Measurements from ENCODE around the gene NOTCH1.
"Not testable (repeated sequence)": the region's sequence is repeated elsewhere in the genome, so short reads cannot be mapped to it uniquely, and the experiment has no call there.

NOTCH1 gene

GRCh38 chr9:136559371-136559770 lies 13.5 kb upstream of the NOTCH1 start:
- Histone ChIP-seq H3K9me3 (ENCODE audit: control insufficient read depth, low read length) (peaks cover 13% of the 10 kb centered on the region), H3K4me1 (ENCODE audit: control insufficient read depth, insufficient read depth, low read length) (peaks cover 25% of the 10 kb centered on the region)
- not testable (repeated sequence) for H3K27me3 ChIP-seq (replicated peaks; ENCODE audit: control insufficient read depth, insufficient read depth, low read length); H3K9ac ChIP-seq (ENCODE audit: low read length); DNase-seq (ENCODE audit: low read depth); H3K4me3 ChIP-seq (ENCODE audit: low read length); H3K36me3 ChIP-seq (ENCODE audit: control insufficient read depth, insufficient read depth, low read length, severe bottlenecking)

DNA sequence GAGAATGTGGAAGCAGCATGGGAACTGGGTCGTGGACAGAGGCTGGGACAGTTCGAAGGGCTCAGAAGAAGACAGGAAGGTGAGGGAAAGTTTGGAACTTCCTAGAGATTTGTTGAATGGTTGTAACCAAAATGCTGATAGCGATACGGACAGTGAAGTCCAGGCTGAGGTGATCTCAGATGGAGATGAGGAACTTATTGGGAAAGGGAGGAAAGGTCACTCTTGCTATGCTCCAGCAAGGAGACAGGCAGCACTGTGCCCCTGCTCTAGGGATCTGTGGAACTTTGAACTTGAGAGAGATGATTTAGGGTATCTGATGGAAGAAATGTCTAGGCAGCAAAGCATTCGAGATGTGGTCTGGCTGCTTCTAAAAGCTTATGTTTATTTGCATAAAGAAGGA lies 13.0 kb upstream of the NOTCH1 start:
- DNase-seq (ENCODE audit: low read depth); H3K27me3 ChIP-seq (replicated peaks; ENCODE audit: control insufficient read depth, insufficient read depth, low read length); H3K4me3 ChIP-seq (ENCODE audit: low read length); H3K36me3 ChIP-seq (ENCODE audit: control insufficient read depth, insufficient read depth, low read length, severe bottlenecking); H3K9ac ChIP-seq (ENCODE audit: low read length): not testable (repeated sequence)
- Histone ChIP-seq H3K9me3 (ENCODE audit: control insufficient read depth, low read length) (peaks cover 13% of the 10 kb centered on the region), H3K4me1 (ENCODE audit: control insufficient read depth, insufficient read depth, low read length) (peaks cover 19% of the 10 kb centered on the region)

DNA sequence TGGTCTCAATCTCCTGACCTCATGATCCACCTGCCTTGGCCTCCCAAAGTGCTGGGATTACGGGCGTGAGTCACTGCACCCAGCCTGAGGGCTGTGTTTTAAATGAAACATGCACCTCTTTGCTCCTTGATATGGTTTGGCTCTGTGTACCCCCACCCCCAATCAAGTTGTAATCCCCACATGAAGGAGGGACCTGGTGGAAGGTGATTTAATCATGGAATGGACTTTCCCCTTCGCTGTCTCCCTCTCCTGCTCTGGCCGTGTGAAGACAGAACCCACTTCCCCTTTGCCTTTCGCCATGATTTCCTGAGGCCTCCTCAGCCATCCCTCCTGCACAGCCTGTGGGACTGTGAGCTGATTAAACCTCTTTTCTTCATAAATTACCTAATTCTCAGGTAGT lies 12.5 kb upstream of the NOTCH1 start:
- H3K4me3 ChIP-seq (ENCODE audit: low read length) = no peak overlapping the region
- H3K9me3 ChIP-seq (ENCODE audit: control insufficient read depth, low read length) = peaks cover 13% of the 10 kb centered on the region
- H3K27me3 ChIP-seq (replicated peaks; ENCODE audit: control insufficient read depth, insufficient read depth, low read length) = peaks cover 7% of the 10 kb centered on the region
- peaks cover 16% of the 10 kb centered on the region for H3K4me1 ChIP-seq (ENCODE audit: control insufficient read depth, insufficient read depth, low read length)
- DNase-seq (ENCODE audit: low read depth) = no peak
- H3K9ac ChIP-seq (ENCODE audit: low read length) = no peak overlapping the region
- H3K36me3 ChIP-seq (ENCODE audit: control insufficient read depth, insufficient read depth, low read length, severe bottlenecking) = no peaks in the 10 kb centered on the region

GRCh38 chr9:136557036-136557435 lies 11.2 kb upstream of the NOTCH1 start:
- Histone ChIP-seq H3K36me3 (ENCODE audit: control insufficient read depth, insufficient read depth, low read length, severe bottlenecking) (no peaks in the 10 kb centered on the region), H3K4me3 (ENCODE audit: low read length) (no peak overlapping the region), H3K9me3 (ENCODE audit: control insufficient read depth, low read length) (peaks cover 13% of the 10 kb centered on the region), H3K27me3 (replicated peaks; ENCODE audit: control insufficient read depth, insufficient read depth, low read length) (peaks cover 7% of the 10 kb centered on the region), H3K4me1 (ENCODE audit: control insufficient read depth, insufficient read depth, low read length) (peaks cover 24% of the 10 kb centered on the region), H3K9ac (ENCODE audit: low read length) (no peak overlapping the region)
- DNase-seq (ENCODE audit: low read depth) = no peak

- no peak for DNase-seq (ENCODE audit: low read depth)
- Histone ChIP-seq H3K27me3 (replicated peaks; ENCODE audit: control insufficient read depth, insufficient read depth, low read length) (peaks cover 7% of the 10 kb centered on the region), H3K4me3 (ENCODE audit: low read length) (no peak overlapping the region), H3K4me1 (ENCODE audit: control insufficient read depth, insufficient read depth, low read length) (peaks cover 33% of the 10 kb centered on the region), H3K9me3 (ENCODE audit: control insufficient read depth, low read length) (peaks cover 13% of the 10 kb centered on the region), H3K9ac (ENCODE audit: low read length) (no peak overlapping the region), H3K36me3 (ENCODE audit: control insufficient read depth, insufficient read depth, low read length, severe bottlenecking) (no peaks in the 10 kb centered on the region)
Observed at GRCh38 chr9:136556166-136556565, 10.3 kb upstream of the NOTCH1 start.

DNA sequence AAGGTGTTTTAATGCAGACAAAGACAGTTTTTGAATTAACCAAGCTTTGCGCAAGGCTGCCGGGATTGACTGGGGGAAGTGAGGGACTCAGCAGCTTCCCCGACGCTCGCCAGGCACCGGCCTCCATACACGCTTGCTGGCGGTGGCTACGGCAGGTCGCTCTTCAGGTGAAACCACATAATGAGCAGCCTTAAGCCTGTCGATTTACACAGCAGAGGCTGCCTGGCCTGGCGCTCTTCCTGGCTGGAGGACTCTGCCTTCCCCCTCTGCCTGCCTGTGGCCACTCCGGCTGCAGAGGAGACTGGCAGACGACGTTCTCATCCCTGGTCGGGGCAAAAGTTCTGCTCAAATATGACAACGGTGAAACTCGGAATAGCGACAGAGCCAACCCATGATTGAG lies 9.0 kb upstream of the NOTCH1 start:
- H3K9me3 ChIP-seq (ENCODE audit: control insufficient read depth, low read length) = peaks cover 12% of the 10 kb centered on the region
- H3K36me3 ChIP-seq (ENCODE audit: control insufficient read depth, insufficient read depth, low read length, severe bottlenecking) = no peaks in the 10 kb centered on the region
- peaks cover 7% of the 10 kb centered on the region for H3K27me3 ChIP-seq (replicated peaks; ENCODE audit: control insufficient read depth, insufficient read depth, low read length)
- peaks cover 44% of the 10 kb centered on the region for H3K4me1 ChIP-seq (ENCODE audit: control insufficient read depth, insufficient read depth, low read length)
- no peak for DNase-seq (ENCODE audit: low read depth)
- H3K9ac ChIP-seq (ENCODE audit: low read length) = no peak overlapping the region
- H3K4me3 ChIP-seq (ENCODE audit: low read length) = no peak overlapping the region

DNA sequence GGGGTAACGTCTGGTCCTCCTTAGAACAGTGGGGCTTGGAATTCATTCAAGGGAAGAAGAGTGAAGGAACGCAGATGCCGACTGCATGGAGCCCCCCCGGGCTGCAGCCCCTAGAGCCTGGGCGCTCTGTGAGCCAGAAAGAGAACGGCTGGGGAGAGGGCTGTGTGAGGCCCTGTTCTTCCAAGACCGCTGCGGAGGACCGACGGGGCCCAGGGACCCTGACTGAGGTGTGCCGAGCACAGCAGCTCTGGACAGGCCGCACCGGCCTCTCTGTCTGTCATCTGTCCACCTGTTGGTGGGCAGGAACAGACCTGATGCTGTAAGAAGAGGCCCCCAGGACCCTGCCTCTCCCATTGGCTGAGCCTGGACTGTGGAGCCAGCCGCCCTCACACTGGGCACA lies 7.7 kb upstream of the NOTCH1 start:
- no peaks in the 10 kb centered on the region for H3K9me3 ChIP-seq (ENCODE audit: control insufficient read depth, low read length)
- DNase-seq (ENCODE audit: low read depth) = no peak

DNA sequence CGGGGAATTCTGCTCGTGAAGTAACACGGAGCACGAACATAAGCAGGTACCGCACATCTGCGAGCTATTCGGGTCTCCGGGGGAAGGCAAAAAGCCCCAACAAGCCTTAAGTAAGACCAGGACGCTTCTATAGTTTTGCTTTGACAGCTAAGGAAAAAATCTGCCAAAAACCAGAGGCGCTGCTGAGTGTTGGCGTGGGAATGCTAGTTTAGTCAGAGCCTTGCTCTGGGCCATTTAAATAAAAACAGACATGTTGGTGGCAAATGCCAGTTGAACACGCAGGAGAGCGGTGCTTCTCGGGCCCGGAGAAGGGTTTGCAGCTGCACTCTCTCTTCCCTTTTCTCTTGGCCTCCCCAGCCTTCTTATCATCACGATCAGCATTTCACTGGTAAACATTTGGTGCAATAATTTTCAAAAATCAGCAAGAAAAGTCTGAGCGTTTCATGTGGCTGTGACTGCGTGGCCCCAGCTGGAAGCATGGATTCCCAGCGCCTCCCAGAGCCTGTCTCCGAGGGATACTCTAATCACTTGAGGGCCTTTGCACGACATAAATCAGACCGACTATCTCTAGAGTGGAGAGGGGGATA lies 6.4 kb upstream of the NOTCH1 start:
- H3K4me3 ChIP-seq (ENCODE audit: low read length) = peak overlapping the region; percentile 64
- peaks cover 38% of the 10 kb centered on the region for H3K4me1 ChIP-seq (ENCODE audit: control insufficient read depth, insufficient read depth, low read length)
- H3K9ac ChIP-seq (ENCODE audit: low read length) = peak overlapping the region; percentile 17
- peak; percentile 92 for DNase-seq (ENCODE audit: low read depth)
- H3K36me3 ChIP-seq (ENCODE audit: control insufficient read depth, insufficient read depth, low read length, severe bottlenecking) = no peaks in the 10 kb centered on the region
- H3K27me3 ChIP-seq (replicated peaks; ENCODE audit: control insufficient read depth, insufficient read depth, low read length) = peaks cover 7% of the 10 kb centered on the region
- H3K9me3 ChIP-seq (ENCODE audit: control insufficient read depth, low read length) = no peaks in the 10 kb centered on the region

More for the DNA sequence above, 7.7 kb upstream of the NOTCH1 start:
- no peaks in the 10 kb centered on the region for H3K36me3 ChIP-seq (ENCODE audit: control insufficient read depth, insufficient read depth, low read length, severe bottlenecking)
- peaks cover 41% of the 10 kb centered on the region for H3K4me1 ChIP-seq (ENCODE audit: control insufficient read depth, insufficient read depth, low read length)
- peaks cover 7% of the 10 kb centered on the region for H3K27me3 ChIP-seq (replicated peaks; ENCODE audit: control insufficient read depth, insufficient read depth, low read length)
- H3K9ac ChIP-seq (ENCODE audit: low read length) = no peak overlapping the region
- H3K4me3 ChIP-seq (ENCODE audit: low read length) = no peak overlapping the region

DNA sequence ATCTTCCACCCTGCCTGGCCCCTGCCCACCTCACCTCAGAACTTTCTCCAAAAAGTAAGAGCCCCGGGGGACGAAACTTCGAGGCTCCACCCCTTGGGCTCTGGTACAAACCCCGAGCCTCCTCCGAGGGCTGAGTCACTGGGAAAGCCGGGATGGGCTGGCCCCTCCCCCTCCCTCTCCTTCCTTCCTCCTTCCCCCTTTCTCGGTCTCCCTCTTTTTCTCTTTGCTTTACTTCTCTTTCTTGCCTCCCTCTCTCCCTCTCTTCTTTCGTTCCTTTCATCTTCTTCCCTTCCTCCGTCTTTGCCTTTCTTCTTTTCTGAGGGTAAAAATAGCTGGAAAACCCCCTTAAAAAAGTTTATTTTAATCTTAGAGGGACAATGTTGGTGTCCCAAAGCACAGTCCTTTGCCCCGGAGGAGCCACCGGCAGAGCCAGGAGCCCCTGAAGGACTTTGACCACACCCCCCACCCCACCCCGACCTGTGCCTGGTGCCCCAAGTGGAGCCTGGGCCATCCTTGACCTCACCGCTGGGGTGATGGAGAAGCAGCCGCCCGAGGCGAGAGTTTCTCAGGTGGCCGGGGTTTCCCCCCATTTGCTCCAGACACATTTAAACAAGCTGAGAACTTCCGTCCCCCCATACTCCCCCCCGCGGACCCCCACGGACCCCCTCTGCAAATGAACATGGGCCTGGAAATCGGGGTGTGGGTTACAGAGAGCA lies 5.7 kb upstream of the NOTCH1 start:
- H3K27me3 ChIP-seq (replicated peaks; ENCODE audit: control insufficient read depth, insufficient read depth, low read length) = peaks cover 7% of the 10 kb centered on the region
- peaks cover 42% of the 10 kb centered on the region for H3K4me1 ChIP-seq (ENCODE audit: control insufficient read depth, insufficient read depth, low read length)
- peak; percentile 90 for DNase-seq (ENCODE audit: low read depth)
- H3K4me3 ChIP-seq (ENCODE audit: low read length) = peak overlapping the region; percentile 64
- H3K36me3 ChIP-seq (ENCODE audit: control insufficient read depth, insufficient read depth, low read length, severe bottlenecking) = no peaks in the 10 kb centered on the region
- H3K9ac ChIP-seq (ENCODE audit: low read length) = peak overlapping the region; percentile 59
- no peaks in the 10 kb centered on the region for H3K9me3 ChIP-seq (ENCODE audit: control insufficient read depth, low read length)

DNA sequence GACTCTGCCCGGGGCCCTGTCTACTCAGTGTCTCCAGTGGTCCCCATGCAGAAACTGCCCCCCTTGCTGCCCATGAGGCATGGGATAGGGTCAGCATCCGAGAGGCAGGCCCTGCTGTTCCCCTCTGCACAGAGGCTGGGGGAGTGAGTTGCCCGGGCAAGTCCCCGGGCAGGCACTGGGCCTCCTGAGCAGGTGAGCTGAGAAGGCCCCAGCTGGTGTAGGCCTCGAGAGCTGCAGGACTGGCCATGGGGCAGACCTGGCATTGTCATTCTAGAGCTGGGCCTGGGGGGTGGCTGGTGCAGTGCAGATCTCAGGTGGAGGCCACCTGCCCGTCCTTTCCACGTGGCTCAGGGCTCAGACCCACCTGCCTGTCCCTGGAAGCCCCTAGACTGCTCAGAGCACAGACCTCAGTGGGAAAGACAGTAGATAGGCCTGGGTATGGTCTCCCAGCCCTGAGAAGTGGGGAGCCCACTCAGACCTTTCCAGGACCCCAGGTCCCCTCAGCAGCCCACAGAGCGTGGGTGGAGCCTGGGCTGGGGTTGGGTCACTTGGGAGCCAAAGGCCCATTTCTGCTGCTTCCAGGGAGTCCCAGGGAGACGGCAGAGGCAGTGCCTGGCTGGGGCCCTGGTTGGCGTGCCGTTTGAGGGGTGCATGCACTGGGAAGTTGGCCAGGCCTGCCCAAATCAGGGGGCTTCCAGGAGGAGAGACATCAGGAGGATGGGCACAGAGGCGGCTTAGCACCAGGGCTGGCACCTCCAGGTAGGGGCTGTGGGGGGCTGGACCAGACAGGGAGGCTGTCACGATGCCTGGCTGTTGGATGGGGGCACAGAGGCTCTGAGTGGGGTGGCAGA lies 4.8 kb upstream of the NOTCH1 start:
- H3K27me3 ChIP-seq (replicated peaks; ENCODE audit: control insufficient read depth, insufficient read depth, low read length) = peaks cover 7% of the 10 kb centered on the region
- no peak overlapping the region for H3K4me3 ChIP-seq (ENCODE audit: low read length)
- peaks cover 44% of the 10 kb centered on the region for H3K4me1 ChIP-seq (ENCODE audit: control insufficient read depth, insufficient read depth, low read length)
- H3K9me3 ChIP-seq (ENCODE audit: control insufficient read depth, low read length) = no peaks in the 10 kb centered on the region
- no peak for DNase-seq (ENCODE audit: low read depth)
- no peaks in the 10 kb centered on the region for H3K36me3 ChIP-seq (ENCODE audit: control insufficient read depth, insufficient read depth, low read length, severe bottlenecking)
- H3K9ac ChIP-seq (ENCODE audit: low read length) = no peak overlapping the region
